HG03103 (cell line): ENCODE data around the gene PCGF1.
A peak's percentile ranks its signal among the peaks of the same experiment; 100 is the strongest.

ENCODE experiments used
- ATAC-seq: cut with Tn5 transposase; IDR thresholded peaks from one replicate; pipeline ENCODE4 v1.9.1; 2021; ENCODE audit warnings: low read depth; ENCODE audit not compliant: unreplicated experiment

The PCGF1 gene

DNA sequence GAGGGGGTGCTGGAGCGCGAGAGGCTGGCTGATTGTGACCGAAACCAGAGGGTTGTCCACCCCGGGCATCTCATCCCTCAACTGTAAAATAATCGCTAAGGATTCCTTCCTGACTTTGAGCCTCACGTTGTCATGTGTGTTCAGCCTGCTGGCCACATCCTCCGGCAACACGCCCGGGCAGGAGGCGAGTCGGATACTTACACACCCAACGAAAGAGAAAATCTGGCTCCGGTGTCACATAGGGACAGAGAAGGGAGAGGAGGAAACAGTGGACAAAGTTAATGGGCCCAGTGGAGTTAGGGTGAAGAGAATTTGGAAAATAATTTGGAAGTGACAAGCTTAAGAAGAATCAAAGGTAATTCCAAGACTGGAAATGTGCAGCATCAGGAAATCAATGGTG lies 9.2 kb upstream of the PCGF1 start:
- no peak for ATAC-seq

DNA sequence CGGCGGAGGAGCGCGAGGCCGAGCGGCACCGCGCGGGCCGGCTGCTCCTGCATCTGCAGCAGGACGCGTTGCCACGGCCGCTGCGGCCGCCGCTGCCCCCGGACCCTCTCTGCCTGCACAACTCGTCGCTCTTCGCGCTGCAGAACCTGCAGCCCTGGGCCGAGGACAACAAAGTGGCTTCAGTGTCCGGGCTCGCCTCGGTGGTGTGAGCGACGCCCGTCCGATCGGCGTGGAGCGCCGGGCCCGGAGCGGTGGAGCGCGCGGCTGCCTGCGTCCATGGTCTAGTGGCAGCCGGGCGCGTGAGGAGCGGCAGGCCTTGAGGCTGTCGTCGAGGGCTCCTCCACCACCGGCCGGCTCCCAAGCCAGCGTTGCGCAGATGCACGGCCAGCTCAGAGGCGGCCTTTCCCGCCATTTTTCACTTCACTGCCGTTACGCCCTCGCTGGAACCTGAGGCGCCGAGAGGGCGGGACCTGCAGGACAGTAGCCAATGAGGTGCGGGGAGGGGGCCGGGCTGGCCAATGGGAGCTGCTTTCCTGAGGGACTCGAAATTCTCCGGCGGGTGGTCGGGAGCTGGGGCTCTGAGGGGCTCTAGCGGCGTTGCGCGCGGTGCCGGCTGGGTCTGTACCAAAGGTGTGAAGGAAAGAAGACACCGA lies 8.6 kb upstream of the PCGF1 start:
- ATAC-seq: no peak

GRCh38 chr2:74515271-74515980 lies 7.9 kb upstream of the PCGF1 start:
- no peak for ATAC-seq

DNA sequence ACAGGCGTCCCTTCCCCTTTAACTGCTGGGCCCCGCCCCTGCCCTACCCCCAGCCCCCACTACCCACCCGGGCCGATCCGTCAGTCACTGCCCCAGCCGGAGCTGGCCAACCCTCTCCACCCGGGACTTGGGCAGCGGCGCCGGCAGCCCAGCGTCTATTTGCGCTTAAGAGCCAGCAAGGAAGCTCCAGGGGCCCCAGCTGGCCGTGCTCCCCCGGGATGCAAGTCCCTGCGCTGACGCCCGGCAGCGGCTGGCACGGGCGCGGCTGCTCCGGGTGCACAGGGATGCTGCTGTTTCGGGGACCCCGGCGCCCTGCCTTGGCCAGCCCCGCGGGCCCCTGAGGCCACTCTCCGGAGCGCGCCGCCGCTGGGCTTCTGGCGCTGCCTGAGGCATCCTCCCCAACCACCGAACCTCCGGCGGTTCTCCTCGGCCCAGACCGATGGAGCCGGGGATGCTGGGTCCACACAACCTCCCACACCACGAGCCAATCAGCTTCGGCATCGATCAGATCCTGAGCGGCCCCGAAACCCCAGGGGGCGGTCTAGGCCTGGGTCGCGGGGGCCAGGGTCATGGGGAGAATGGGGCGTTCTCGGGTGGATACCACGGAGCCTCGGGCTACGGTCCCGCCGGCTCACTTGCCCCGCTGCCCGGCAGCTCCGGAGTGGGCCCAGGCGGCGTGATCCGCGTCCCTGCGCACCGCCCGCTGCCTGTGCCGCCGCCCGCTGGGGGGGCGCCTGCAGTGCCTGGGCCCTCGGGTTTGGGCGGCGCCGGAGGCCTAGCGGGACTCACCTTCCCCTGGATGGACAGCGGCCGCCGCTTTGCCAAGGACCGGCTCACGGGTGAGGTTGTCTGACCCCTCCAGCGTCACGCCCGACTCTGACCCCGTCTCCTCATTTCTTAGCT lies 7.1 kb upstream of the PCGF1 start, which contains the start of gene TLX2:
TLX2 (plus strand) TSS at position 83 of the 903 bp plus-strand sequence; CDS start at position 440, 357 bp downstream.
- no peak for ATAC-seq

DNA sequence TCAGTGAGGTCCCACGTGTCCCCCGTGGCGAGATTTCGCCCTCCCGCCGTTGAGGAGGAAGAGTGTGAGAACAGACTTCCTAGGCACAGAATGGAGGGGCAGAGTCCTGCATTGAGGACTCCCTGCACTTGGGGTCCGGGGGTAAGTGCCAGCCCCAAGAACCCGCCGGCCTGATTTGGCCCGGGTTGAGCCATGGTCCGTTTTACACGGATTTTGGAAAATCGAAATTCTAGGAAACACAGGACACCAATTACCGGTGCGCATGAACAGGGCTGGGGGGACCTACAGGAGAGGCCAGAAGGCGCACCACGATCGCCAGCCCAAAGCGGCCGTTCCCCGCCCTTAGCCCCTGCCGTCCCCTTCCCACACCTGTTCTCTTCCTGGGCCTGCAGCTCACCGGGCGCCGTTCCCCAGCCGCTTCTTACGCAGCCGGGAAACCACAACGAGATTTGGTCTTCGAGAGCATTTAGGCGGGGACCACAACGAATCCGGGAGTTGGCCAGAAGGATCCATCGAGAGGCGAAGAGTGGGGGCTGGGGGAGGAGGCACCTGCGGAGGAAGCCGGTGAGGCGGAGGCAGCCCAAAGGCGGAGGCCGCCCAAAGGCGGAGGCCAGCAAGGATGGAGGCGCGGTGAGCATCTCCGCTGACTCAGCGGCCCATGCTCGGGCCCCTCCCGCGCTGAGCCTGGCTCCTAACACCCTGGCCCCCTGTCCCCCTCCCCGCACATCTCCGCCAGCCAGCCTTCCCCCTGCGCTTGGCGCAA lies 6.3 kb upstream of the PCGF1 start:
- ATAC-seq: no peak

- no peak for ATAC-seq
These were observed 5.5 kb upstream of the PCGF1 start for GRCh38 chr2:74512744-74513604.

DNA sequence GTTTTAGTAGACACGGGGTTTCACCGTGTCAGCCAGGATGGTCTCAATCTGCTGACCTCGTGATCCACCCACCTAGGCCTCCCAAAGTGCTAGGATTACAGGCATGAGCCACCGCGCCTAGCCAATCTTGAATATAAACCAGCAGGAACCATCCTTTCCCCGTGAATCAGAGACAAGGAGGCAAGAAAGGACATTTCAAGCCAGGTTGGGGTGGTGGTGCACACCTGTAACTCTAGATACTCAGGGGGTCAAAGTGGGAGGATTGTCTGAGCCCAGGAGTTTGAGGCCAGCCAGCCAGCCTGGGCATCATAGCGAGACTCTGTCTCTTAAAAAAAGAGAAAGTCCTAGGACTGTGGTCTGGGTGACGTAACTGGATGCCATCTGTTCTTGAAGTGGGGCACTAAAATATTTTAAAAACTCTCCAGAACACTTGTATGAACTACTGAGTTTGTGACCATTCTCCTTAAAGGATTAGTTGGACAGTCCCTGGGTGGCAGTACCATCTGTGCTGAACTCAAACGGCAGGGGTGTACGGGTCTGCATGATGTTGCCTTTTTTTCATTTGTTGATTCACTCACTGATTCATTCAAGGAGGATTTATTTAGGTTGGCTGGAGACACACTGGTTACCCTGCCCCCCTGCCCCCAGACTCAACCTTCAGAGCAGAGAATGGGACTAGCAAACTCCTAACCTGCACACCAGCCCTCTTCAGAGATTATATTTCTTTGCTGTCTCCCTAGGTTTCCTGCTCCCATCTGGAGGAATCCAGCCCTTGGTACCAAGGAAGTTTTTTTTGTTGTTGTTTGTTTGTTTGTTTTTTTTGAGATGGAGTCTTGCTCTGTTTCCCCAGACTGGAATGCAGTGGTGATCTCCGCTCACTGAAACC lies 3.9 kb upstream of the PCGF1 start:
- no peak for ATAC-seq

DNA sequence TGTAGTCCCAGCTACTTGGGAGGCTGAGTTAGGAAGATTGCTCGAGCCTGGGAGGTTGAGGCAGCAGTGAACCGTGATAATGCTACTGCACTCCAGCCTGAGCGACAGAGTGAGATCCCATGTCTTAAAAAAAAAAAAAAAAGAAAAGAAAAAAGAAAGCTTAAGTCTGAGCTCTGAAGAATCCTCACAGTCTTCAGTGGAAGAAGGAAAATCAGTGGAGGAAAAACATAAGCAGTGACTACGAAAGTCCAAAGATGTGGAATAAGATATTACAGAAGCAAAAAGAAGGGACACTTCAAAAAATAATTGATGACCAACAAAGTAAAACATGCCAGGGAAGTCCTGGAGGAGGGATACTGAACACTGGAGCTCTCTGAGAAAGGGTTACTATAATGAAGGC lies 2.8 kb upstream of the PCGF1 start:
- ATAC-seq: no peak

GRCh38 chr2:74507926-74508520 lies 528 bp upstream of the PCGF1 start:
- ATAC-seq: peak; percentile 1

DNA sequence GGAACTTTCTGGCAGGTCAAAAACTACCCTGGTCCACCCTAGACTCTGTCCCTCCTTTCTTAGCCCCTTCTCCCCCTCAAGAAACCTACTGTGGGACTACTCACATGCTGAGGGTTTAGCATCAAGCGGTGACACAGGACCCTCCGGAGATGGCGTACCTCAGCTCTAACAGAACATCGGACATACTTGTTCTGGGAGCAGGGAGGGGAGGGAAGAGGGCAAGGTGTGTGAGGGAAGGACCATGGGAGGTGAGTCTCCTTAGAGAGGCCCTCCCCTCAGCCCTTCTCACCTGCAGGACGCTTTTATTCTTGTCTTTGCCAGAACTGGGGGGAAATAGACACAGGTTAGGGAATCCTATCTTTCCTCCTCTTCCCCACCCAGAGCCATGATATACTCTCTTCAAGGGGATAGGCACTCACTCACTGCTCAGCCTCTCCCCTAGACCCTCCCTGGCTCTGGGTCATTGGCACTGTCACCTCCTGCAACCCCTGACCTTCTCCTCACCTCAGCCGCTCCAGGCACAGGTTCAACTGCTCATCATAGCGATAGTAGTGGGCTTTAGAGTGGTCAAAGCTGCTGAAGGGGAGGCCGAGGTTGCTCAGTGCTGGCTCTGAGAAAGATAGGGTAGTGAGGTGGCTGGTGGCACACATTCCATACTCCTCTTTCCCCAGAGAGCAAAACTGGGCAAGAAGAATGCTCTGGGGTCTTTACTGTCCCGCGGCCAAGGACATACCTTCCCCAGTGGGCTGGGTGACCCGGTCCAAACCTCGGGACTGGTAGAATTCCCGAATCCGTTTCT lies 1.8 kb downstream of the PCGF1 start:
- ATAC-seq: no peak

DNA sequence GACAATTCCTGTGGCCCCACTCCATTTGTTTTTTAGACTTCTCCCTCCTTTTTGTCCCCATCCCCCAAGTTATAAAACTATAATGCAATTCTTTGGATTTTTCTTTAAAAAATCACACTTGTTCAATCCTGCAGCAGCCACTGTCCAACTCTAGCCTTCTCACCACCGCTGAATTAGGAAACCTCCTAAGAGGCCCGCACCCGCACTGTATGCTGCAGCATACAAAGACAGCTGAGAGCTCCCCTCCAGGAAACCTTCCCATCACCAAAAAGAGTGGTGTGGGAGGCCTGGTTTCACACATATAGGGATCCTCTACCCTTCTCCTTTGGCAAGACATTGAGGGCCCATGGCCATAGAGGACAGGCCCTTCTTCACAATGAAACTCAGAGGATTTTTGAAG lies 2.9 kb downstream of the PCGF1 start:
- ATAC-seq: no peak

- no peak for ATAC-seq
These were observed 3.7 kb downstream of the PCGF1 start for GRCh38 chr2:74503506-74504475.

DNA sequence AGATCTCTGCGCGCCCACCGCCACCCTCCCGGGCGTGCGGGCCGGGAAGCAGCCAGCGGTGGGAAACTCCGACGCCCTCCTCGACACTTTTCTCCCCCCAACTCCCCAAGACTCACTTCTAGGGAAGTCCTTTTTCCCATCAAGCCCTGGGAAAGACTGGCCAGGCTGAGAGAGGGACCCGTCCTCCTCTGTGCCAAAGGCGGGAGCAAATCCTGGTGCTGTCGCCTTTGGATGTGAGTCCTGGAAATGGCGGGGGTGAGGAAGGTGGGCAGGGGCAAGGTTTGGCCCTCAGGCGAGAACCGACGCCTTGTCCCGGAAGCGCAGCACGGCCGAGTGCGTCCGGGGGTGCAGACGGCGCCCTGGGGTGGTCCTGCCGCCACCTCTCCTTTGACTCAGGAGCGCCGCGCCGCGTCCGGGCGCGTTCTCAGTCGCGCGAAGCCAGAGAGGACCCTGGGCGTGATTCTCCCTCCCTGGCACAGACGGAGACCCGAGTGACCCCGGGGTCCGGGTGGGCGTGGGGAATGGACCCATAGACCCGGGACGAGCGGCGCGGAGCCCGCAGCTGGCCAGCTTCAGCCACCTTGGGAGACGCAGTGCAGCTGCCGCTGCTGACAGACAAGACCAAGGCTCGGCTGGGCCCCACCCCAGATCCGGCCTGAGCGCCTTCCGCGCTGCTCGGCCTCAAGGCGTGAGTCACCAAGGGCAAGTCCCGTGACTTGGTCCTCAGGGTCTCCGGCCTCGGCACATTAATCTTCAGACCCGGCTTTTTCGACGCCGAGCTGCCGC lies 4.6 kb downstream of the PCGF1 start:
- peak; percentile 23 for ATAC-seq

- no peak for ATAC-seq
These were observed 5.3 kb downstream of the PCGF1 start for GRCh38 chr2:74502147-74502719.
